ENCODE data around the gene COX5B. TPM values are rescaled to one million over a fixed set of nuclear protein-coding genes. Genes with fewer than 3 reads are reported as not detected.
A peak's percentile ranks its signal among the peaks of the same experiment; 100 is the strongest.

Gene COX5B
- total and polyA plus RNA-seq, 9 of the 15 experiments (the other 6 are each of a cell fraction or from before 2014, with no cell fraction given), result 154 to 1,424 (median 487) TPM

DNA sequence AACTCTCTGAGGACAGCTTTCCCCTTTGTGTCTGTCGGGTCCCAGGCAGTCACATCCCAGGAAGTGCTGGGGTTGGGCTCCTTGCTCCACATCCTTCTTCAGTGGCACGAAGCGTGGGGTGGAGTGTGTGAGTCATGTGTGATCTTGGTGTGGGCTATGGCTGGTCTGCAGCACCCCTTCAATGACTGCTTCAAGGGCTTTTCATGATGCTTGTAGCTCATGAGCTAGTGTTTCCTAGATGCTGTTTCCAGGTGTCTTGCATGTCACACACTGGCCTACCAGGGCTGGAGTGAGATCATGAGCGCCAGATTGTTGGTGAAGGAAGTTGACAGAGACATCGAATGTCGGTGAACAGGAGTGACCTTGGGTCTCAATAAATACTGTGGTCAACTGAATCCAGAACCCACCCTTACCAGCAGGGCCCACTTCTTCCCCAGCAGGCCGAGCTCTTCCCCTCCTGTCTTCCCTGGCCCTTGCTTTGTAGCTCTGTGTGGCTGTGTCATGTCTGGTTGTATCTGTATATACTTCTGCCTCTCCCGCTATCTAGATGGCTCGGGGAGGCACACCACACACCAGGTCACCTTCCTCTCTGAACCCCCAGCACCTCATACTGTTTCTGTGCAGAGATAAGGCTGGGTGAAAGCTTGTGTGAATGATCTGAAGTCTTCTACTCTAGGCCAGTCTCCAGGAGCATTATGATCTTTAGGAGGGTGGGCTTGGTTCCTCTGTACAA lies 27.5 kb downstream of the COX5B start (continued):
- TF ChIP-seq, protein P1, sequence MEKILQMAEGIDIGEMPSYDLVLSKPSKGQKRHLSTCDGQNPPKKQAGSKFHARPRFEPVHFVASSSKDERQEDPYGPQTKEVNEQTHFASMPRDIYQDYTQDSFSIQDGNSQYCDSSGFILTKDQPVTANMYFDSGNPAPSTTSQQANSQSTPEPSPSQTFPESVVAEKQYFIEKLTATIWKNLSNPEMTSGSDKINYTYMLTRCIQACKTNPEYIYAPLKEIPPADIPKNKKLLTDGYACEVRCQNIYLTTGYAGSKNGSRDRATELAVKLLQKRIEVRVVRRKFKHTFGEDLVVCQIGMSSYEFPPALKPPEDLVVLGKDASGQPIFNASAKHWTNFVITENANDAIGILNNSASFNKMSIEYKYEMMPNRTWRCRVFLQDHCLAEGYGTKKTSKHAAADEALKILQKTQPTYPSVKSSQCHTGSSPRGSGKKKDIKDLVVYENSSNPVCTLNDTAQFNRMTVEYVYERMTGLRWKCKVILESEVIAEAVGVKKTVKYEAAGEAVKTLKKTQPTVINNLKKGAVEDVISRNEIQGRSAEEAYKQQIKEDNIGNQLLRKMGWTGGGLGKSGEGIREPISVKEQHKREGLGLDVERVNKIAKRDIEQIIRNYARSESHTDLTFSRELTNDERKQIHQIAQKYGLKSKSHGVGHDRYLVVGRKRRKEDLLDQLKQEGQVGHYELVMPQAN (IDR thresholded peaks at IDR 0.05; ENCODE audit: borderline replicate concordance), result no peak
- TF ChIP-seq ZSCAN29 (IDR thresholded peaks at IDR 0.05) (no peak), TOE1 (IDR thresholded peaks at IDR 0.05; ENCODE audit: borderline replicate concordance) (0 out of 2 replicates have a peak, but pooled peaks have one; percentile 10), TOE1 (CRISPR knock-in tag; IDR thresholded peaks at IDR 0.05; ENCODE audit: borderline replicate concordance, low read depth) (no peak), ZKSCAN8 (CRISPR knock-in tag; IDR thresholded peaks at IDR 0.05) (0 out of 2 replicates have a peak, but pooled peaks have one; percentile 37), KLF6 (CRISPR knock-in tag; IDR thresholded peaks at IDR 0.05; ENCODE audit: borderline replicate concordance) (no peak), CBX5 (IDR thresholded peaks at IDR 0.05; ENCODE audit: borderline replicate concordance, low read depth) (no peak), ZFX (CRISPR knock-in tag; IDR thresholded peaks at IDR 0.05) (peak; percentile 43), GATAD2A (IDR thresholded peaks at IDR 0.05) (peak; percentile 9; the same call in 1 of the 2 replicates), CXXC5 (CRISPR knock-in tag; IDR thresholded peaks at IDR 0.05) (0 out of 2 replicates have a peak, but pooled peaks have one; percentile 29), GABPA (tag; conservative IDR thresholded peaks at IDR 0.05; ENCODE audit: low read depth) (no peak; the same call in 1 of the 2 replicates), TAL1 (IDR thresholded peaks at IDR 0.05) (peak; percentile 51; the same call in 1 of the 2 replicates), NEUROD1 (IDR thresholded peaks at IDR 0.05; ENCODE audit: borderline replicate concordance, low read depth, low read length, partially characterized antibody) (no peak), HNRNPK (IDR thresholded peaks at IDR 0.05; ENCODE audit: low read depth, low read length, poor library complexity, severe bottlenecking) (no peak), SMARCC2 (IDR thresholded peaks at IDR 0.05; ENCODE audit: low read depth) (0 out of 2 replicates have a peak, but pooled peaks have one; percentile 12), GABPB2 (CRISPR knock-in tag; conservative IDR thresholded peaks at IDR 0.05) (no peak), L3MBTL2 (IDR thresholded peaks at IDR 0.05) (peak; percentile 52), CBFA2T3 (IDR thresholded peaks at IDR 0.05) (peak; percentile 82), CTBP1 (IDR thresholded peaks at IDR 0.05; ENCODE audit: borderline replicate concordance) (peak; percentile 62; the same call in 1 of the 2 replicates), FOSL1 (tag; conservative IDR thresholded peaks at IDR 0.05) (peak; percentile 61)
- TF ChIP-seq, protein P2, sequence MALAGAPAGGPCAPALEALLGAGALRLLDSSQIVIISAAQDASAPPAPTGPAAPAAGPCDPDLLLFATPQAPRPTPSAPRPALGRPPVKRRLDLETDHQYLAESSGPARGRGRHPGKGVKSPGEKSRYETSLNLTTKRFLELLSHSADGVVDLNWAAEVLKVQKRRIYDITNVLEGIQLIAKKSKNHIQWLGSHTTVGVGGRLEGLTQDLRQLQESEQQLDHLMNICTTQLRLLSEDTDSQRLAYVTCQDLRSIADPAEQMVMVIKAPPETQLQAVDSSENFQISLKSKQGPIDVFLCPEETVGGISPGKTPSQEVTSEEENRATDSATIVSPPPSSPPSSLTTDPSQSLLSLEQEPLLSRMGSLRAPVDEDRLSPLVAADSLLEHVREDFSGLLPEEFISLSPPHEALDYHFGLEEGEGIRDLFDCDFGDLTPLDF (CRISPR knock-in tag; IDR thresholded peaks at IDR 0.05), result no peak
- TF ChIP-seq, protein P3, sequence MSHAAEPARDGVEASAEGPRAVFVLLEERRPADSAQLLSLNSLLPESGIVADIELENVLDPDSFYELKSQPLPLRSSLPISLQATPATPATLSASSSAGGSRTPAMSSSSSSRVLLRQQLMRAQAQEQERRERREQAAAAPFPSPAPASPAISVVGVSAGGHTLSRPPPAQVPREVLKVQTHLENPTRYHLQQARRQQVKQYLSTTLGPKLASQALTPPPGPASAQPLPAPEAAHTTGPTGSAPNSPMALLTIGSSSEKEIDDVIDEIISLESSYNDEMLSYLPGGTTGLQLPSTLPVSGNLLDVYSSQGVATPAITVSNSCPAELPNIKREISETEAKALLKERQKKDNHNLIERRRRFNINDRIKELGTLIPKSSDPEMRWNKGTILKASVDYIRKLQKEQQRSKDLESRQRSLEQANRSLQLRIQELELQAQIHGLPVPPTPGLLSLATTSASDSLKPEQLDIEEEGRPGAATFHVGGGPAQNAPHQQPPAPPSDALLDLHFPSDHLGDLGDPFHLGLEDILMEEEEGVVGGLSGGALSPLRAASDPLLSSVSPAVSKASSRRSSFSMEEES (CRISPR knock-in tag; IDR thresholded peaks at IDR 0.05), result no peak

Measured in K562 (cell line).